ENCODE measurements around the gene DPP6.

The DPP6 gene

GRCh38 chr7:154390961-154391360 lies 338.8 kb downstream of the DPP6 start:
- no peak overlapping the region for H3K4me3 ChIP-seq (ENCODE audit: low read depth, low read length)
- no peak for TF ChIP-seq CTCF (IDR thresholded peaks at IDR 0.05; ENCODE audit: low read depth, low read length)

DNA sequence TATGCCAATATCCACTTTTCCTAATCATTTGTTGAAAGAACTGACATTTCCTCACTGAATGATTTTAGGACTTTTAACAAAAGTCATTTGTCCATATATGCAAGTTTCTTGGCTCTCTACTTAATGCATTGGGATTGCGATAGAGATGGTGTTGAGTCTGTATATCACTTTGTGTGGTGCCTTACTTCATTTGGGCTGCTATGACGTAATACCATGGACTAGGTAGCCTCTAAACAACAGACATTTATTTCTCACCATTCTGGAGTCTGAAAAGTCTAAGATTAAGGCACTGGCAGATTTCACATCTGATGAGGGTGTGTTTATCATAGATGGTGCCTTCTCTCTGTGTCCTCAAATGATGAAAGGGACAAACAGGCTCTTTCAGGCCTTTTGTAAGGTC lies 342.6 kb downstream of the DPP6 start:
- no peak overlapping the region for H3K4me3 ChIP-seq (ENCODE audit: low read depth, low read length)
- TF ChIP-seq CTCF (IDR thresholded peaks at IDR 0.05; ENCODE audit: low read depth, low read length), result no peak

DNA sequence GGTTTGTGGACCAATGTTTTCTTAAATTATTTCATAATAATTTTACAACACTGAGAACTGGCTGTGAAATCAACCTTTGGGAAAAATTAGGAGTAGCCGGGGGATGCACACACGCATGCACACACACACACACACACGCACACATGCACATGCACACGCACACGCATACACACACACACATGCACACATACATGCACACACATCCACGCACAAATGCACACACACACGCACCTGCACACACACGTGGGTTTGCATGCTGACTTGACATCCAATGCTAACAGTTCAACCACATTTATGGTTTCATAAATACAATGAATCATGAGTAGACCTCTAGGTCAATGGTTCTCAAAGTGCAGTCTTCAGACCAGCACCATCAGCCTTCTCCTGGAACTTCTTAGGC lies 354.1 kb downstream of the DPP6 start:
- H3K4me3 ChIP-seq (ENCODE audit: low read depth, low read length), result no peak overlapping the region
- no peak for TF ChIP-seq CTCF (IDR thresholded peaks at IDR 0.05; ENCODE audit: low read depth, low read length)

- H3K4me3 ChIP-seq (ENCODE audit: low read depth, low read length), result no peak overlapping the region
- TF ChIP-seq CTCF (IDR thresholded peaks at IDR 0.05; ENCODE audit: low read depth, low read length), result no peak
Measured at GRCh38 chr7:154409703-154410311, 357.6 kb downstream of the DPP6 start.

DNA sequence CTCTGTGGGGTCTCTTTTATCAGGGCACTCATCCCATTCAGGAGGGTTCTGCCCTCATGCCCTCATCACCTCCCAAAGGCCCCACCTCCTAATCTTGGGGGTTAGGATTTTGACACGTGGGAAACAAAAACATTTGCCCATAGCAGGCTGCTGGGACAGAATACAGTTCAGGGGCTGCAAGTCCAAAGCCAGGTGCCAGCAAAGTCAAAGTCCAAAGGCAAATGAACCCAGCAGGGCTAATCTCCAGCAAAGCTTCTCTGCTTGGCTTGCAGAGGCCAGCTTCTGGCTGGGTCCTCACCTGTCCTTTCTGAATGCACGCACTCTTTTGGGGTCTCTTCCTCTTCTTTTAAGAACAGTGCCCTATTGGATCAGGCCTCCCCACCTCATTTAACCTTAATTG lies 359.9 kb downstream of the DPP6 start:
- TF ChIP-seq CTCF (IDR thresholded peaks at IDR 0.05; ENCODE audit: low read depth, low read length), result no peak
- H3K4me3 ChIP-seq (ENCODE audit: low read depth, low read length), result no peak overlapping the region

- no peak for TF ChIP-seq CTCF (IDR thresholded peaks at IDR 0.05; ENCODE audit: low read depth, low read length)
Measured at GRCh38 chr7:154415709-154416399, 363.7 kb downstream of the DPP6 start.

DNA sequence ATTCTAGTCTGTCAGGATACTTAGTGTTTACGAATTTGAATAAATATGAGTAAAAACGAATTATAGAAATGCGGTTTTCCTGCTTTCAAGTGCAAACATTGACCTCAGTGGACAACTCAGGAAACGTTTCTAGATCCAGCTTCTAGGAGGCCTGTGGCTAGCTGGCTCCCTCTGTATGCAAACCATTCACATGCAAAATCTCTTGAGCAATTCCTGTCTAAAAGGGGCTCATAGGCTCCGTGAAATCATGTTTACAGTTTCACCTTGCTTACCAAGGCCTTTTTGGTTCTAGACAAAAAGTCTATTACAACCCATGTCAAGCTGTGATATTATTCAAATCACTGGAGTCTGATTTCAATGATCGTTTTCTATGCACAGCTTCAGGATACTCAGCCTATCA lies 364.5 kb downstream of the DPP6 start:
- H3K4me3 ChIP-seq (ENCODE audit: low read depth, low read length), result no peak overlapping the region
- no peak for TF ChIP-seq CTCF (IDR thresholded peaks at IDR 0.05; ENCODE audit: low read depth, low read length)

More at GRCh38 chr7:154415709-154416399, 363.7 kb downstream of the DPP6 start:
- no peak overlapping the region for H3K4me3 ChIP-seq (ENCODE audit: low read depth, low read length)
